Skeletal muscle cell (primary cell): ENCODE data around the gene SART3.
A peak's percentile ranks its signal among the peaks of the same experiment; 100 is the strongest.

Source experiments
- DNase-seq: peaks from one replicate; pipeline ENCODE4 v3.0.0-alpha.2; 2010; ENCODE audit warnings: low read depth
- H3K4me3 ChIP-seq: 2 replicates; pipeline ENCODE4 v1.5.1; 2011; ENCODE audit warnings: low read depth, mild to moderate bottlenecking, control low read depth, low read length, moderate library complexity

Gene SART3

GRCh38 chr12:108560752-108561719, at the start of gene SART3:
Gene SART3 (minus strand): TSS chr12:108561173. CDS start chr12:108561154, 19 bp downstream.
- peak within 1 kb of the TSS; percentile 100 for H3K4me3 ChIP-seq
- DNase-seq = peak; percentile 55

- no peak for DNase-seq
- H3K4me3 ChIP-seq = no peak overlapping the region
Observed at GRCh38 chr12:108610336-108610815, 49.4 kb upstream of the SART3 start.

GRCh38 chr12:108609537-108610335, 48.8 kb upstream of the SART3 start:
- no peak overlapping the region for H3K4me3 ChIP-seq
- DNase-seq = peak; percentile 73

- DNase-seq = no peak
- no peak overlapping the region for H3K4me3 ChIP-seq
Observed at GRCh38 chr12:108608616-108609015, 47.6 kb upstream of the SART3 start.

GRCh38 chr12:108607981-108608600, 47.1 kb upstream of the SART3 start:
- DNase-seq = no peak
- no peak overlapping the region for H3K4me3 ChIP-seq

GRCh38 chr12:108606492-108606891, 45.5 kb upstream of the SART3 start:
- no peak for DNase-seq
- no peak overlapping the region for H3K4me3 ChIP-seq

GRCh38 chr12:108605690-108606406, 44.9 kb upstream of the SART3 start:
- no peak overlapping the region for H3K4me3 ChIP-seq
- no peak for DNase-seq

- H3K4me3 ChIP-seq = no peak overlapping the region
- DNase-seq = no peak
Observed at GRCh38 chr12:108605000-108605689, 44.2 kb upstream of the SART3 start.

- no peak overlapping the region for H3K4me3 ChIP-seq
- DNase-seq = no peak
Observed at GRCh38 chr12:108604208-108604941, 43.4 kb upstream of the SART3 start.

GRCh38 chr12:108603743-108604142, 42.8 kb upstream of the SART3 start:
- no peak for DNase-seq
- no peak overlapping the region for H3K4me3 ChIP-seq

- no peak for DNase-seq
- H3K4me3 ChIP-seq = no peak overlapping the region
Observed at GRCh38 chr12:108602976-108603704, 42.2 kb upstream of the SART3 start.

- DNase-seq = no peak
- H3K4me3 ChIP-seq = no peak overlapping the region
Observed at GRCh38 chr12:108602209-108602705, 41.3 kb upstream of the SART3 start.

- H3K4me3 ChIP-seq = no peak overlapping the region
- DNase-seq = no peak
Observed at GRCh38 chr12:108600702-108601007, 39.7 kb upstream of the SART3 start.

GRCh38 chr12:108599948-108600701, 39.2 kb upstream of the SART3 start:
- H3K4me3 ChIP-seq = no peak overlapping the region

GRCh38 chr12:108599541-108599940, 38.6 kb upstream of the SART3 start:
- DNase-seq = no peak
- no peak overlapping the region for H3K4me3 ChIP-seq

More at GRCh38 chr12:108599948-108600701, 39.2 kb upstream of the SART3 start:
- DNase-seq = no peak

- DNase-seq = no peak
- H3K4me3 ChIP-seq = no peak overlapping the region
Observed at GRCh38 chr12:108598553-108599250, 37.7 kb upstream of the SART3 start.
